PFSK-1 (cell line): ENCODE results near the gene ZFAND2A.

Experiments
- FOXP2 ChIP-seq: optimal IDR thresholded peaks from 2 replicates; pipeline ENCODE3; 2011; ENCODE audit warnings: borderline replicate concordance, control low read depth, inconsistent platforms; ENCODE audit not compliant: insufficient read depth; ENCODE audit errors: extremely low read length, extremely low read depth
- POLR2AphosphoS5 ChIP-seq: IDR thresholded peaks from 2 replicates; pipeline ENCODE4 v1.6.1; 2012; ENCODE audit warnings: low read depth, mild to moderate bottlenecking, control low read depth, low read length, moderate library complexity
- SIN3A ChIP-seq: IDR thresholded peaks from 2 replicates; pipeline ENCODE4 v1.6.1; 2012; ENCODE audit warnings: mild to moderate bottlenecking, low read length, moderate library complexity, borderline replicate concordance; ENCODE audit not compliant: insufficient read depth
- TAF1 ChIP-seq: IDR thresholded peaks from 2 replicates; pipeline ENCODE4 v1.6.1; 2012; ENCODE audit warnings: low read length, control low read depth, borderline replicate concordance; ENCODE audit not compliant: insufficient read depth
- TF ChIP-seq, protein P1 (sequence below), 2 experiments: IDR thresholded peaks; 2 replicates each; pipeline versions ENCODE4 v1.6.1 to v1.8.0; 2011 to 2012; ENCODE audit warnings: low read depth in 2 of 2, low read length in 2 of 2, control low read depth in 1 of 2, inconsistent platforms in 1 of 2, mild to moderate bottlenecking in 1 of 2, moderate library complexity in 1 of 2; ENCODE audit not compliant: insufficient read depth in 1 of 2

ZFAND2A gene

DNA sequence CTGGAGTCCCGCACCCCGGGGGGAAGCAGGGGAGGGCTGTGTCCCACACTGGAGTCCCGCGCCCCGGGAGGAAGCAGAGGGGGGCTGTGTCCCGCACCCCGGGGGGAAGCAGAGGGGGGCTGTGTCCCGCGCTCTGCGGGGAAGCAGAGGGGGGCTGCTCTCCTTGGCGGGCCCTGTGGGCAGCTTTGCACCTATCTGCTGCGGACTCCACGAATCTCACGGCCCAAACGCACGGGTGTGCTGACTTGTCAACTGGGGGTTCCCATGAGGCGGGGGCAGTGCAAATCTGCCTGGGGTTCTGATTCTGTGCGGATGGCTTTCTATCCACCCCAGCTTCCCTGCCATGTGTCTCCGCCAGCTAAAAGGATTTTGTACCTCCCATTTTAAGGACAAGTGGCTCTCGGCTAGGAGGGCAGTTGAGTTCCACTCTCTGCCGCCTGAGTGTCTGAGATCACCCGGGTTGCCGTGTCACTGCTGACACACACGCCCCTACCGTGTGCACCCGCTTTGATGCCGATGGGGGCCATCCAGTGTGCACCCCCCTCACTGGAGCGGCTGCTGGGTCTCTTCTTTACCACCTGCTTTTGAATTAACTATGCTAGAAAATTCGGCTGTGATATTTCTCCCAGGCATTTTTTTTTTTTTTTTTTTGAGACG is 51.6 kb downstream of the ZFAND2A start:
- TF ChIP-seq FOXP2: no peak
- TF ChIP-seq, protein P1, sequence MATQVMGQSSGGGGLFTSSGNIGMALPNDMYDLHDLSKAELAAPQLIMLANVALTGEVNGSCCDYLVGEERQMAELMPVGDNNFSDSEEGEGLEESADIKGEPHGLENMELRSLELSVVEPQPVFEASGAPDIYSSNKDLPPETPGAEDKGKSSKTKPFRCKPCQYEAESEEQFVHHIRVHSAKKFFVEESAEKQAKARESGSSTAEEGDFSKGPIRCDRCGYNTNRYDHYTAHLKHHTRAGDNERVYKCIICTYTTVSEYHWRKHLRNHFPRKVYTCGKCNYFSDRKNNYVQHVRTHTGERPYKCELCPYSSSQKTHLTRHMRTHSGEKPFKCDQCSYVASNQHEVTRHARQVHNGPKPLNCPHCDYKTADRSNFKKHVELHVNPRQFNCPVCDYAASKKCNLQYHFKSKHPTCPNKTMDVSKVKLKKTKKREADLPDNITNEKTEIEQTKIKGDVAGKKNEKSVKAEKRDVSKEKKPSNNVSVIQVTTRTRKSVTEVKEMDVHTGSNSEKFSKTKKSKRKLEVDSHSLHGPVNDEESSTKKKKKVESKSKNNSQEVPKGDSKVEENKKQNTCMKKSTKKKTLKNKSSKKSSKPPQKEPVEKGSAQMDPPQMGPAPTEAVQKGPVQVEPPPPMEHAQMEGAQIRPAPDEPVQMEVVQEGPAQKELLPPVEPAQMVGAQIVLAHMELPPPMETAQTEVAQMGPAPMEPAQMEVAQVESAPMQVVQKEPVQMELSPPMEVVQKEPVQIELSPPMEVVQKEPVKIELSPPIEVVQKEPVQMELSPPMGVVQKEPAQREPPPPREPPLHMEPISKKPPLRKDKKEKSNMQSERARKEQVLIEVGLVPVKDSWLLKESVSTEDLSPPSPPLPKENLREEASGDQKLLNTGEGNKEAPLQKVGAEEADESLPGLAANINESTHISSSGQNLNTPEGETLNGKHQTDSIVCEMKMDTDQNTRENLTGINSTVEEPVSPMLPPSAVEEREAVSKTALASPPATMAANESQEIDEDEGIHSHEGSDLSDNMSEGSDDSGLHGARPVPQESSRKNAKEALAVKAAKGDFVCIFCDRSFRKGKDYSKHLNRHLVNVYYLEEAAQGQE (IDR thresholded peaks at IDR 0.05; ENCODE audit: insufficient read depth in 1 of 2, low read depth in 2 of 2, low read length in 2 of 2): no peak
- TF ChIP-seq SIN3A: no peak
- TF ChIP-seq POLR2AphosphoS5: no peak
- TF ChIP-seq TAF1: no peak

DNA sequence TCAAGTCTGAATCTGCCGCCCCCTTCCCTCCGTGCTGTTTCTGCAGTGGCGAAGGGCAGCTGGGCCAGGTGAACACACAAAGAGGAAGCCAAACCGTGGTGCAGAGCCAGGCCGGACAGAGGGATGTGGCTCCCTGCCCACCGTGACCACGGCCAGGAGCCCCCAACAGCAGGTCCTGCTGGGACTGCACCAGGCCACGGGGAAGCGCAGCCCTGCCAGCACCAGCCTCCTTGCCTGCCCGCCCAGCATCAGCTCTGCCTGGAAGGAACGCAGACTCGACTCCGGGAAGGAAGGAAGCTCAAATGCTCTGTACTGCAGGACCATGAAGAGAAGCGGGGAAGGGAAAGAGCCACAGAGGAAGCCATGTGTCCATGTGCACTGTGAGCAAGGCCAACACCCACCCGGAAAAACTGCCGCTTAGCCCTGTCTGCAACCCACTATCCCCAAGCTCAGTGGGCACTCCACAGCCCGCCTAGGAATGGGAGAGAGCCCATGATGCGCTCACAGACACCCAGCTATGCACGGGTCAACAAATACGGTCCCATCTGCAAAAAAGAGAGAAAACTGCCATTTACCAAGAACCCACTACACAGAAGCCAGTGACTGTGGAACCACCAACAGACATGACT is 53.1 kb downstream of the ZFAND2A start:
- TF ChIP-seq TAF1: no peak
- TF ChIP-seq, protein P1 (IDR thresholded peaks at IDR 0.05; ENCODE audit: insufficient read depth in 1 of 2, low read depth in 2 of 2, low read length in 2 of 2): no peak
- no peak for TF ChIP-seq SIN3A
- TF ChIP-seq POLR2AphosphoS5: no peak
- no peak for TF ChIP-seq FOXP2

DNA sequence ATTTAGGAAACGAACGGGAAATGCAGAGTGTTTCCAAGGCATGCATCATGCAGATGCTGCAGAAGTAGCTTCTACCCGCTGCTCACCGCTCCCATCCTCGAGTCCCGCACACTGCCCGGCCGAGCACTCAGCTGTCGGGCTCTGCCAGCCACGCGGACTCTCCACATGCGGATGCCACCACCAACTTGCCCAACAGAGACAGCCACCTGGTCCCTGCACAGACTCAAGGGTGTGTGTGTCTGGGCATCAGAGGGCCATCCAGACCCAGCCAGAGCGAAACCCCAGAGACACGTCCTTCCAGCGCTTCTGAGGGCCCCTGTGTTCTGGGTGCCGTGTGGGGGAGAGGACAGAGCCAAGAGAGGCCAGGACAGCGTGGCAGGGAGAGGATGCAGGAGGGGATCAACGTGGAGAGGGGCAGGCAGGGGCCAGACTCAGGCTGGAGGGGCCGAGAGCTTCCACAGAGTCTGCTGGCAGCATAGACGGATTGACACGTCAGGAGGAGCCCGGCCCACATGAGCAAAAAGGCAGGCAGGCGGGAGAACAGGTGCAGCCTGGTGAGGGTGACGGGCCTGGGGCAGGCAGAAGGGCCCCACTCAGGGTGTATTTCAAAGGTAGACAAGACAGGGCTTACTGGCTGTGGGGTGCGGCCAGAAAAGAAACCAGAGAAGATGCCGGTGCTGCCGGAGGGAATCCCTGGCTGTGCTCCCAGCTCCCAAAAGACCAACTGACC is 53.8 kb downstream of the ZFAND2A start:
- TF ChIP-seq, protein P1 (IDR thresholded peaks at IDR 0.05; ENCODE audit: insufficient read depth in 1 of 2, low read depth in 2 of 2, low read length in 2 of 2): no peak
- TF ChIP-seq FOXP2 (no peak), POLR2AphosphoS5 (no peak), SIN3A (no peak), TAF1 (no peak)

DNA sequence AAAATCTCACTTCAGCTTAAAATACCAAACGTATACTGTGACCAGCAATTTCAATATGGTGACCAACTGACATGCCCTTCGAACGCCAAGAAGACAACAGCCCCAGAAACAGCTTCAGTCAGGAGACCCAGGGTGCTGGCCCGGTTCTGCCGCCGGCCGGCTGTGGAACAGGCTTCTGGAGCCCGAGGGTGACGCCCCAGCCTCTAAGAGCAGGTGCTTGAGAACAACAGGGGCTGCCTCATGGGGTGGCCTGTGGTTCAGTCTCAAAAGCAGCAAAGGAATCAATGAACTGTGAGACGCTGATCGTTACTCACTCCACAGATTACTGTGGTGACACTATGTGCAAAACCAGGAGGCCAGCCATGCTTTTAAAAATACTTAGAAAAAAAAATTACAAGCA is 54.8 kb downstream of the ZFAND2A start:
- TF ChIP-seq TAF1 (no peak), POLR2AphosphoS5 (no peak), FOXP2 (no peak), SIN3A (no peak)
- TF ChIP-seq, protein P1 (IDR thresholded peaks at IDR 0.05; ENCODE audit: insufficient read depth in 1 of 2, low read depth in 2 of 2, low read length in 2 of 2): no peak
